PFSK-1 (cell line): Measurements from ENCODE around the gene CDK5RAP1.

Experiments used
- FOXP2 ChIP-seq: optimal IDR thresholded peaks from 2 replicates; pipeline ENCODE3; 2011; ENCODE audit warnings: borderline replicate concordance, control low read depth, inconsistent platforms; ENCODE audit not compliant: insufficient read depth; ENCODE audit errors: extremely low read length, extremely low read depth
- POLR2AphosphoS5 ChIP-seq: IDR thresholded peaks from 2 replicates; pipeline ENCODE4 v1.6.1; 2012; ENCODE audit warnings: low read depth, mild to moderate bottlenecking, control low read depth, low read length, moderate library complexity
- SIN3A ChIP-seq: IDR thresholded peaks from 2 replicates; pipeline ENCODE4 v1.6.1; 2012; ENCODE audit warnings: mild to moderate bottlenecking, low read length, moderate library complexity, borderline replicate concordance; ENCODE audit not compliant: insufficient read depth
- TAF1 ChIP-seq: IDR thresholded peaks from 2 replicates; pipeline ENCODE4 v1.6.1; 2012; ENCODE audit warnings: low read length, control low read depth, borderline replicate concordance; ENCODE audit not compliant: insufficient read depth
- TF ChIP-seq, protein P1 (sequence below), 2 experiments: IDR thresholded peaks; 2 replicates each; pipeline versions ENCODE4 v1.6.1 to v1.8.0; 2011 to 2012; ENCODE audit warnings: low read depth in 2 of 2, low read length in 2 of 2, control low read depth in 1 of 2, inconsistent platforms in 1 of 2, mild to moderate bottlenecking in 1 of 2, moderate library complexity in 1 of 2; ENCODE audit not compliant: insufficient read depth in 1 of 2

The CDK5RAP1 gene

DNA sequence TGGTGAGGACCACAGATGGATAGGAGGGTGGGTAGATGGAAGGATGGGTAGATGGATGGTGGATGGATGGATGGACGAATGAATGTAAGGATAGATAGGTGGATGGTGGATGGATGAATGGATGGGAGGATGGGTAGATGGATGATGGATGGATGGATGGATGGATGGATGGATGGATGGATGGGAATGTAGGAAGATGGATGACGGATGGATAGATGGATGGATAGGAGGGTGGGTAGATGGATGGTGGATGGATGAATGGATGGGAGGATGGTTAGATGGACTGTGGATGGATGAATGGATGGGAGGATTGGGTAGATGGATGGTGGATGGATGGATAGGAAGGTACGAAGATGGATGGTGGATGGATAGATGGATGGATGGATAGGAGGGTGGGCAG lies 67.2 kb downstream of the CDK5RAP1 start:
- TF ChIP-seq TAF1 = no peak
- no peak for TF ChIP-seq POLR2AphosphoS5
- no peak for TF ChIP-seq FOXP2

DNA sequence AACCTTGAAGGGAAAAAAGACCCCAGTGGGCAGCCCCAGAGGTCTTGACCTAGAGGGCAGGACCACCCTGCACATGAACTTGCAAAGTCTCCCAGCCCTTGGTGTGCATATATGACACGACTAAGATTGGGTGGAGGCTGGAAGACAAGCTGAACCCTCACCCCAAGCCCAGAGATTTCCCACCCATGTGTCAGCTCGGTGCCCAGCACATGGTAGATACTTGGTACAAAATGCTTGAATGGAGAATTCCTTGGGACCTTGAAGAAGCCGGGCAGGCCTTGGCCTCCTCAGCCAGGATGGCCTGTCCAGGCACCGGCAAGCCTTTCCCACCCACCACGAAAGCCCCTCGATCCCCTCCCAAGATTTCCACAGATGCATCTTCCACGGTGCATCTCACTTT lies 67.7 kb downstream of the CDK5RAP1 start:
- TF ChIP-seq SIN3A (no peak), FOXP2 (no peak), POLR2AphosphoS5 (no peak), TAF1 (no peak)
- TF ChIP-seq, protein P1, sequence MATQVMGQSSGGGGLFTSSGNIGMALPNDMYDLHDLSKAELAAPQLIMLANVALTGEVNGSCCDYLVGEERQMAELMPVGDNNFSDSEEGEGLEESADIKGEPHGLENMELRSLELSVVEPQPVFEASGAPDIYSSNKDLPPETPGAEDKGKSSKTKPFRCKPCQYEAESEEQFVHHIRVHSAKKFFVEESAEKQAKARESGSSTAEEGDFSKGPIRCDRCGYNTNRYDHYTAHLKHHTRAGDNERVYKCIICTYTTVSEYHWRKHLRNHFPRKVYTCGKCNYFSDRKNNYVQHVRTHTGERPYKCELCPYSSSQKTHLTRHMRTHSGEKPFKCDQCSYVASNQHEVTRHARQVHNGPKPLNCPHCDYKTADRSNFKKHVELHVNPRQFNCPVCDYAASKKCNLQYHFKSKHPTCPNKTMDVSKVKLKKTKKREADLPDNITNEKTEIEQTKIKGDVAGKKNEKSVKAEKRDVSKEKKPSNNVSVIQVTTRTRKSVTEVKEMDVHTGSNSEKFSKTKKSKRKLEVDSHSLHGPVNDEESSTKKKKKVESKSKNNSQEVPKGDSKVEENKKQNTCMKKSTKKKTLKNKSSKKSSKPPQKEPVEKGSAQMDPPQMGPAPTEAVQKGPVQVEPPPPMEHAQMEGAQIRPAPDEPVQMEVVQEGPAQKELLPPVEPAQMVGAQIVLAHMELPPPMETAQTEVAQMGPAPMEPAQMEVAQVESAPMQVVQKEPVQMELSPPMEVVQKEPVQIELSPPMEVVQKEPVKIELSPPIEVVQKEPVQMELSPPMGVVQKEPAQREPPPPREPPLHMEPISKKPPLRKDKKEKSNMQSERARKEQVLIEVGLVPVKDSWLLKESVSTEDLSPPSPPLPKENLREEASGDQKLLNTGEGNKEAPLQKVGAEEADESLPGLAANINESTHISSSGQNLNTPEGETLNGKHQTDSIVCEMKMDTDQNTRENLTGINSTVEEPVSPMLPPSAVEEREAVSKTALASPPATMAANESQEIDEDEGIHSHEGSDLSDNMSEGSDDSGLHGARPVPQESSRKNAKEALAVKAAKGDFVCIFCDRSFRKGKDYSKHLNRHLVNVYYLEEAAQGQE (IDR thresholded peaks at IDR 0.05; ENCODE audit: insufficient read depth in 1 of 2, low read depth in 2 of 2, low read length in 2 of 2) = no peak

DNA sequence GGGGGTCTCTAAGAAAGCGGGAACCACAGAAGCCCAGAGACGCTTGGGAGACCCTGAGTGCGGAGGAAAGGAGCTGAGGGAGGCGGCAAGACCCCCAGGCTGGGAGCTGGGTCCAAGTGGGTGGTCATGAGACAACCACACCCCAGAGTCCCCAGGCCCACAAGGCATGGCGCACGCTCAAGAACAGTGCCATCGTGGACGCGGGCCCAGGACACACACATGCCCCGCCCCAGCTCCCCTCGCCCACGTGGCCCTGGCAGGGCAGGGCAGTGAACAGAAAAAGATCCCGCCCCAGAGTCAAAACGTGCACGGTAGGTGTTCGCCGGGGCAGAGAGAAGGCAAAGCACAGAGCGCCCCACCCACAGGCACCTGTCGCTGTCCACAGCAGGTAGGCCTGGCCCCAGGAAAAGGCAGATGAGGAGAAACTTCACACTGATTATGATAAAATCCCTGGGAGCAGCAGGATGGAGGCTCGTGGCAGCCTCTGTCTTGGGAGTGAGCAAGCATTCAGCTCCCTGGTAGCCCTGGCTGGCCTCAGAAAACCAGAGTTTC lies 68.3 kb downstream of the CDK5RAP1 start:
- TF ChIP-seq, protein P1 (IDR thresholded peaks at IDR 0.05; ENCODE audit: insufficient read depth in 1 of 2, low read depth in 2 of 2, low read length in 2 of 2) = no peak
- TF ChIP-seq FOXP2 (no peak), POLR2AphosphoS5 (no peak), SIN3A (no peak), TAF1 (no peak)

DNA sequence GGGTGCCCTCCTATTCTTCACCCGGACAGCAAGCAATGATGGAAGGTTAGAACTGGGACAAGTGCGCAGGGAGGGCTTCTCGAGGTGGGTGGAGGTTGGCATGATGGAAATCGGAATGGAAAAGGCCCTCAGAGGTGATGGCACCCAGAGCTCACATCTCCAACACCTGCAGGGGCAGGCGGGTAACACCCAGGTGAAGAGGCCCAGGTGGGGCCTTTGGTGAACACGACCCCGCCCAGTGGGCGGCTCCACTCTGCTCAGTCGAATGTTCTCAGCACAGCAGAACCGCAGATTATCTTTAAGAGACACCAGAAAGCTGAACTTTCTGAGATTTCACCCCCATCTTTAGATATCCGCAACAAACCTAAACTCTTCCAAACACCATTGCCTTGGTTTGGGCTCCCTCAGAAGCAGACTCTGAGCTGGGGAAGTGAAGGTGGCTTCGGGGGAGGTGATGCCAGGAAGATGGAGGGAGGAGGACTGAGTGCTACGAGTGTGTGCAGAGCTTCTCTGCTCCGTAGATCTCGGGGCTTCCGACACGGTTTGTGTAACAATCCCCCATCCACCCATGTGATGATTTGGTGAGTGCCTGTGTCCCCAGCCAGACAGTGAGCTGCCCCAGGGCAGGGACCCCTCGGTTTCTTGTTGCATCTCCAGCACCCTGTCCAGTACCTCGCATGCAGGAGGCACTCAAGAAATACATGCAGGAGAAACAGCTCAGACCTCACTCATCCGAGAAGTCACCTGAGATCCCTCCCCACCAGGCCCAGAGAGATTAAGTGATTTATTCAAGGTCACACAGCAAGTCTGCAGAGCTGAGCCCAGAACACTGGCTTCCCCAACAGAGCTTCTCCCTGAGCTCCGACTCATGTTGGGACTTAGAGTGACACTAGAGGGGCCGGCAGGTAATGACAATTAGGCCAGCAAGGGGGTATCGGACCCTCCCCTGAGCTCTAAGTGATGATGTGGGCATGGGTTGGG lies 72.9 kb downstream of the CDK5RAP1 start:
- no peak for TF ChIP-seq TAF1
- TF ChIP-seq, protein P1 (IDR thresholded peaks at IDR 0.05; ENCODE audit: insufficient read depth in 1 of 2, low read depth in 2 of 2, low read length in 2 of 2) = no peak
- no peak for TF ChIP-seq FOXP2
- TF ChIP-seq SIN3A = no peak
- no peak for TF ChIP-seq POLR2AphosphoS5

DNA sequence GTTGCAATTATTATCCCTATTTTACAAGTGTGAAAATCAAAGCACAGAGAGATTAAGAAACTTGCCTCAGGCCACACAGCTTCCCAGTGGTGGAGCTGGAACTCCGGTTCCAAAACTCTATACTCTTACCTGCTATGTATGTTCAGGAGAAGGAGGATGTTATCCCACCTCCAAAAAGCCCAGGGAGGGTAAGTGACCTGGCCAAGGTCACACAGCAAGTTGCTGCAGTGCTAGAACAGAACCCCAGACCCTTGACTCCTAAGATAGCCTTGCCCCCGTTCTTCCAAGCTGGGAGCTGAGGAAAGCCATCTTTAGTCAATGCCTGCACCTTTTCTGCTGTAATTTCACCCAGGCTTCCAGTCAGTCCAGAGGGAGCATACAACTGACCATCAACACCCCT lies 76.0 kb downstream of the CDK5RAP1 start:
- TF ChIP-seq POLR2AphosphoS5 (no peak), SIN3A (no peak), FOXP2 (no peak), TAF1 (no peak)
- TF ChIP-seq, protein P1 (IDR thresholded peaks at IDR 0.05; ENCODE audit: insufficient read depth in 1 of 2, low read depth in 2 of 2, low read length in 2 of 2) = no peak
